H1 (cell line): Measurements from ENCODE around the gene KIAA1328. TPM values are rescaled to one million over a fixed set of nuclear protein-coding genes. Genes with fewer than 3 reads are reported as not detected.

Experiments used
- CBX8 ChIP-seq: fragments of 300-800, 300-1000 bp; sonication (generic); IDR thresholded peaks from 2 replicates; pipeline ENCODE4 v1.7.1; 2016; ENCODE audit warnings: low read depth, low read length, borderline replicate concordance
- FOSL1 ChIP-seq: IDR thresholded peaks from 2 replicates; pipeline ENCODE4 v1.6.1; 2011; ENCODE audit warnings: mild to moderate bottlenecking, low read depth, low read length, moderate library complexity; ENCODE audit not compliant: insufficient read depth
- NANOG ChIP-seq: IDR thresholded peaks from 2 replicates; pipeline ENCODE4 v1.6.1; 2011; ENCODE audit warnings: low read length, low read depth, mild to moderate bottlenecking, inconsistent platforms; ENCODE audit not compliant: insufficient read depth, poor library complexity, severe bottlenecking
- PHF8 ChIP-seq: fragments of 200-600 bp; sonication (generic); conservative IDR thresholded peaks from 2 replicates; pipeline ENCODE4 v1.7.1; 2012; ENCODE audit warnings: low read depth, mild to moderate bottlenecking, inconsistent platforms, low read length, moderate library complexity
- RXRA ChIP-seq: IDR thresholded peaks from 2 replicates; pipeline ENCODE4 v1.6.1; 2011; ENCODE audit warnings: low read depth, mild to moderate bottlenecking, low read length, moderate library complexity; ENCODE audit not compliant: insufficient read depth
- polyA plus RNA-seq, 7 experiments: library from polyadenylated mRNA; depleted of rRNA in 3 of 7; stranded (reverse) in 5 of 7; unstranded in 2 of 7; fragments of >200 nt in 5 of 7; fragments of 200-250 nt in 2 of 7; gene quantifications; 1 replicate in 5 of 7; 2 replicates in 1 of 7; 4 replicates in 1 of 7; pipeline versions ENCODE4 v1.2.1 to v1.2.3, GENCODE V29; 2011 to 2013; ENCODE audit warnings: missing spikeins in 2 of 7, mixed read lengths in 2 of 7
- total RNA-seq: library from RNA; stranded (reverse); fragmentation: NEBNext Ultra II Directional; extraction: Animal tissue kit (Norgen Biotek cat#: 25700); gene quantifications from 2 replicates; pipeline ENCODE4 v1.2.1, GENCODE V29; 2021

KIAA1328 gene
- total and polyA plus RNA-seq, 2 of the 8 experiments (the other 6 are each of a cell fraction or from before 2014, with no cell fraction given): 2.6 to 5.7 TPM

GRCh38 chr18:37270666-37271052, 441.7 kb downstream of the KIAA1328 start (continued):
- TF ChIP-seq RXRA: no peak
- TF ChIP-seq PHF8: no peak
- no peak for TF ChIP-seq CBX8
- TF ChIP-seq NANOG: no peak
- TF ChIP-seq FOSL1: no peak
